Measurements from ENCODE around the gene CD3G. TPM values are rescaled to one million over a fixed set of nuclear protein-coding genes. Genes with fewer than 3 reads are reported as not detected.

The CD3G gene
- total RNA-seq, 3 donors from 2014 or later, result 0.80 to 122 (median 1.2) TPM

- no peaks in the 10 kb centered on the region for H3K4me1 ChIP-seq
- no peaks in the 10 kb centered on the region for H3K36me3 ChIP-seq
- intact Hi-C loops (cut with DNase I; ENCODE audit: low total_unique reads), result no loop called here
- no peak for DNase-seq (ENCODE audit: low spot score in 2 of 2)
- no peak overlapping the region for H3K27ac ChIP-seq
- no peak overlapping the region for H3K4me3 ChIP-seq
- no peaks in the 10 kb centered on the region for H3K9me3 ChIP-seq
- TF ChIP-seq CTCF (IDR thresholded peaks at IDR 0.05) (no peak), POLR2A (IDR thresholded peaks at IDR 0.05) (no peak), POLR2AphosphoS5 (IDR thresholded peaks at IDR 0.05) (no peak)
- peaks cover 0 to 3% of the 10 kb centered on the region in 2 donors for H3K27me3 ChIP-seq
These were observed 33.2 kb upstream of the CD3G start for GRCh38 chr11:118310781-118311485.

GRCh38 chr11:118311518-118311917 lies 32.6 kb upstream of the CD3G start:
- Histone ChIP-seq H3K36me3 (no peaks in the 10 kb centered on the region), H3K4me1 (no peaks in the 10 kb centered on the region), H3K4me3 (no peak overlapping the region), H3K27ac (no peak overlapping the region), H3K27me3 (peaks cover 0 to 3% of the 10 kb centered on the region in 2 donors), H3K9me3 (no peaks in the 10 kb centered on the region)
- intact Hi-C loops (cut with DNase I; ENCODE audit: low total_unique reads), result no loop called here
- DNase-seq (ENCODE audit: low spot score in 2 of 2), result no peak
- TF ChIP-seq POLR2AphosphoS5 (IDR thresholded peaks at IDR 0.05) (no peak), POLR2A (IDR thresholded peaks at IDR 0.05) (no peak), CTCF (IDR thresholded peaks at IDR 0.05) (no peak)

GRCh38 chr11:118312328-118312727 lies 31.8 kb upstream of the CD3G start:
- H3K4me3 ChIP-seq, result no peak overlapping the region
- peaks cover 0 to 3% of the 10 kb centered on the region in 2 donors for H3K27me3 ChIP-seq
- DNase-seq (ENCODE audit: low spot score in 2 of 2), result no peak
- H3K36me3 ChIP-seq, result no peaks in the 10 kb centered on the region
- H3K4me1 ChIP-seq, result no peaks in the 10 kb centered on the region
- H3K9me3 ChIP-seq, result no peaks in the 10 kb centered on the region
- H3K27ac ChIP-seq, result no peak overlapping the region
- intact Hi-C loops (cut with DNase I; ENCODE audit: low total_unique reads), result no loop called here
- TF ChIP-seq POLR2A (IDR thresholded peaks at IDR 0.05), result no peak

GRCh38 chr11:118313242-118313641 lies 30.9 kb upstream of the CD3G start:
- Histone ChIP-seq H3K36me3 (no peaks in the 10 kb centered on the region), H3K4me3 (no peak overlapping the region), H3K4me1 (no peaks in the 10 kb centered on the region), H3K27me3 (peaks cover 0 to 3% of the 10 kb centered on the region in 2 donors), H3K9me3 (no peaks in the 10 kb centered on the region), H3K27ac (no peak overlapping the region)
- DNase-seq (ENCODE audit: low spot score in 2 of 2), result no peak
- intact Hi-C loops (cut with DNase I; ENCODE audit: low total_unique reads), result no loop called here
- TF ChIP-seq CTCF (IDR thresholded peaks at IDR 0.05) (no peak), POLR2AphosphoS5 (IDR thresholded peaks at IDR 0.05) (no peak), POLR2A (IDR thresholded peaks at IDR 0.05) (no peak)

- no peak for DNase-seq (ENCODE audit: low spot score in 2 of 2)
- no peaks in the 10 kb centered on the region for H3K36me3 ChIP-seq
- H3K27ac ChIP-seq, result no peak overlapping the region
- H3K27me3 ChIP-seq, result peaks cover 0 to 3% of the 10 kb centered on the region in 2 donors
- intact Hi-C loops (cut with DNase I; ENCODE audit: low total_unique reads), result no loop called here
- no peaks in the 10 kb centered on the region for H3K4me1 ChIP-seq
- no peak overlapping the region for H3K4me3 ChIP-seq
- no peaks in the 10 kb centered on the region for H3K9me3 ChIP-seq
- TF ChIP-seq POLR2AphosphoS5 (IDR thresholded peaks at IDR 0.05), result no peak
- TF ChIP-seq CTCF (IDR thresholded peaks at IDR 0.05), result no peak
- TF ChIP-seq POLR2A (IDR thresholded peaks at IDR 0.05), result no peak
These were observed 29.1 kb upstream of the CD3G start for GRCh38 chr11:118314988-118315411.

Measured in breast epithelium (tissue), 4 donors.